ENCODE measurements around the gene RRP1. TPM values are rescaled to one million over a fixed set of nuclear protein-coding genes. Genes with fewer than 3 reads are reported as not detected.
A peak's percentile ranks its signal among the peaks of the same experiment; 100 is the strongest.

The RRP1 gene
- polyA plus RNA-seq, 1 experiment: 8.2 TPM

GRCh38 chr21:43750339-43751033 is 38.9 kb upstream of the RRP1 start:
- no peak for DNase-seq (ENCODE audit: low read depth, low spot score)
- peaks cover 3% of the 10 kb centered on the region; the same call in 1 of the 2 replicates for H3K9me3 ChIP-seq (ENCODE audit: control insufficient read depth, insufficient read depth, low read length)
- H3K27ac ChIP-seq (ENCODE audit: low read depth, low read length): no peak overlapping the region
- no peaks in the 10 kb centered on the region for H3K27me3 ChIP-seq (ENCODE audit: control insufficient read depth, insufficient read depth, low read length)
- ChIA-PET CTCF (no interaction called here), POLR2A (interaction anchor here (0.7 kb wide), 1 partner anchor 21 kb away, joined by 3 read pairs; no protein-coding TSS in a partner anchor)
- no peak overlapping the region for H3K4me3 ChIP-seq (ENCODE audit: low read depth, low read length)
- TF ChIP-seq CTCF (IDR thresholded peaks at IDR 0.05; ENCODE audit: low read depth, low read length): no peak

- Histone ChIP-seq H3K9me3 (ENCODE audit: control insufficient read depth, insufficient read depth, low read length) (peaks cover 5% of the 10 kb centered on the region; the same call in 1 of the 2 replicates), H3K27me3 (ENCODE audit: control insufficient read depth, insufficient read depth, low read length) (no peaks in the 10 kb centered on the region), H3K4me3 (ENCODE audit: low read depth, low read length) (no peak overlapping the region), H3K27ac (ENCODE audit: low read depth, low read length) (peak overlapping the region; percentile 11)
- ChIA-PET CTCF (no interaction called here), POLR2A (no interaction called here)
- no peak for TF ChIP-seq CTCF (IDR thresholded peaks at IDR 0.05; ENCODE audit: low read depth, low read length)
- DNase-seq (ENCODE audit: low read depth, low spot score): no peak
These were observed 37.3 kb upstream of the RRP1 start for GRCh38 chr21:43751955-43752591.

- peaks cover 5% of the 10 kb centered on the region; the same call in 1 of the 2 replicates for H3K9me3 ChIP-seq (ENCODE audit: control insufficient read depth, insufficient read depth, low read length)
- no peak overlapping the region for H3K4me3 ChIP-seq (ENCODE audit: low read depth, low read length)
- ChIA-PET POLR2A (no interaction called here), CTCF (no interaction called here)
- peak overlapping the region; percentile 11 for H3K27ac ChIP-seq (ENCODE audit: low read depth, low read length)
- no peaks in the 10 kb centered on the region for H3K27me3 ChIP-seq (ENCODE audit: control insufficient read depth, insufficient read depth, low read length)
- DNase-seq (ENCODE audit: low read depth, low spot score): no peak
- TF ChIP-seq CTCF (IDR thresholded peaks at IDR 0.05; ENCODE audit: low read depth, low read length): no peak
These were observed 36.5 kb upstream of the RRP1 start for GRCh38 chr21:43752758-43753438.

GRCh38 chr21:43753439-43753799 is 36.0 kb upstream of the RRP1 start:
- Histone ChIP-seq H3K9me3 (ENCODE audit: control insufficient read depth, insufficient read depth, low read length) (peaks cover 5% of the 10 kb centered on the region; the same call in 1 of the 2 replicates), H3K27me3 (ENCODE audit: control insufficient read depth, insufficient read depth, low read length) (no peaks in the 10 kb centered on the region), H3K4me3 (ENCODE audit: low read depth, low read length) (no peak overlapping the region), H3K27ac (ENCODE audit: low read depth, low read length) (no peak overlapping the region)
- ChIA-PET CTCF (no interaction called here), POLR2A (no interaction called here)
- no peak for DNase-seq (ENCODE audit: low read depth, low spot score)
- TF ChIP-seq CTCF (IDR thresholded peaks at IDR 0.05; ENCODE audit: low read depth, low read length): no peak
